IMR-90 (cell line): Measurements from ENCODE around the gene IBA57.

Source experiments
- POLR2A ChIP-seq: IDR thresholded peaks from 2 replicates; pipeline ENCODE4 v1.6.1; 2012; ENCODE audit warnings: mild to moderate bottlenecking, low read depth, low read length
- RAD21 ChIP-seq: IDR thresholded peaks from 2 replicates; pipeline ENCODE4 v1.6.1; 2012; ENCODE audit warnings: low read length, improper control_type of control experiment
- TF ChIP-seq, protein P1 (sequence below): conservative IDR thresholded peaks from 2 replicates; pipeline ENCODE4 v1.5.1; 2012; ENCODE audit warnings: mild to moderate bottlenecking, low read depth, low read length, improper control_type of control experiment

DNA sequence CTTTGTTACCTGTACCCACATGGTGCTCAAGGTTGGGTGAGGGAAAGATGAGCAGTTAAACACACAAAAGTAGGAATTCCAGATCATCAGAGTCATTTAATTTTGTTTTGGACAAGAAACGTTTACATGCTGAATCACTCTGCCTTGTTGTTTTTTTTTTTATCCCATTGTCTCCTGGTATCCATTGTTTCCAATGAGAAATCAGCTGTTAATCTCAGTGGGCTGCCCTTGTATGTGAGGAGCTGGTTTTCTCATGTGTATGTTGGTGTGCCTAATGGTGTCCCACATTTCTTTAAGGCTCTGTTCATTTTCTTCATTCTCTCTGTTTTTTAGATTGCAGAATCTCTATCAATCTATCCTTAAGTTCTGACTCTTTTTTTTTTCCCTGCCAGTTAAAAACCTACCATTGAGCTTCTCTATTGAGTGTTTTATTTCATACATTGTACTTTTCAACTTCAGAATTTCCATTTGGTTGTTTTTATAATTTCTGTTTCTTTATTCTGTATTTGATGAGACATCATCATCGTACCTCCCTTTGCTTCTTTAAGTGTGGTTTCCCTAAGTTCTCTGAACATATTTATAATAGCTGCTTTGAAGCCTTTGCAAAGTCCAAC is 33.5 kb downstream of the IBA57 start:
- TF ChIP-seq POLR2A = no peak
- TF ChIP-seq, protein P1, sequence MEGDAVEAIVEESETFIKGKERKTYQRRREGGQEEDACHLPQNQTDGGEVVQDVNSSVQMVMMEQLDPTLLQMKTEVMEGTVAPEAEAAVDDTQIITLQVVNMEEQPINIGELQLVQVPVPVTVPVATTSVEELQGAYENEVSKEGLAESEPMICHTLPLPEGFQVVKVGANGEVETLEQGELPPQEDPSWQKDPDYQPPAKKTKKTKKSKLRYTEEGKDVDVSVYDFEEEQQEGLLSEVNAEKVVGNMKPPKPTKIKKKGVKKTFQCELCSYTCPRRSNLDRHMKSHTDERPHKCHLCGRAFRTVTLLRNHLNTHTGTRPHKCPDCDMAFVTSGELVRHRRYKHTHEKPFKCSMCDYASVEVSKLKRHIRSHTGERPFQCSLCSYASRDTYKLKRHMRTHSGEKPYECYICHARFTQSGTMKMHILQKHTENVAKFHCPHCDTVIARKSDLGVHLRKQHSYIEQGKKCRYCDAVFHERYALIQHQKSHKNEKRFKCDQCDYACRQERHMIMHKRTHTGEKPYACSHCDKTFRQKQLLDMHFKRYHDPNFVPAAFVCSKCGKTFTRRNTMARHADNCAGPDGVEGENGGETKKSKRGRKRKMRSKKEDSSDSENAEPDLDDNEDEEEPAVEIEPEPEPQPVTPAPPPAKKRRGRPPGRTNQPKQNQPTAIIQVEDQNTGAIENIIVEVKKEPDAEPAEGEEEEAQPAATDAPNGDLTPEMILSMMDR = no peak
- no peak for TF ChIP-seq RAD21
